ENCODE measurements around the gene IGF1R. TPM values are rescaled to one million over a fixed set of nuclear protein-coding genes. Genes with fewer than 3 reads are reported as not detected.
A peak's percentile ranks its signal among the peaks of the same experiment; 100 is the strongest.

Gene IGF1R
- total RNA-seq, 2 donors from 2014 or later, result 27.3 to 56.2 TPM

DNA sequence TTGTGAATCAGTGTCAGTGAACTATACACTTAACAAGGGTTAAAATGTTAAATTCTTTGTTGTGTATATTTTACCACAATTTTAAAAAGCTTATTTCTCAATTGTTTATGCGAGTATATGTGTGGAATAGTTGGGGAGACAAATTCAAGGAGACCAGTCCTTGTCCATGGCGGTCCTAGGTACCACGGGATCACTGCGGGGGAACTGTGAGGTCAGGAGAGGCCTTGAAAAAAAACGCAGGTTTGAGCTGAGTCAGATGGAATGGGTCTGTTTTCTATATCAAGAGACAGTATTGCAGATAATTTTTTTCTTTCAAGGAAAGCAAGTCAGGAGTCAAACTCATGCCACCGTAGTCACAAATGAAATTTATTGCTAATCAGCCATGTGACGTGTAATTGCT, 18.5 kb downstream of the IGF1R start:
- intact Hi-C loops (cut with DNase I), result no loop called here
- ATAC-seq (no peak), DNase-seq (no peak)

DNA sequence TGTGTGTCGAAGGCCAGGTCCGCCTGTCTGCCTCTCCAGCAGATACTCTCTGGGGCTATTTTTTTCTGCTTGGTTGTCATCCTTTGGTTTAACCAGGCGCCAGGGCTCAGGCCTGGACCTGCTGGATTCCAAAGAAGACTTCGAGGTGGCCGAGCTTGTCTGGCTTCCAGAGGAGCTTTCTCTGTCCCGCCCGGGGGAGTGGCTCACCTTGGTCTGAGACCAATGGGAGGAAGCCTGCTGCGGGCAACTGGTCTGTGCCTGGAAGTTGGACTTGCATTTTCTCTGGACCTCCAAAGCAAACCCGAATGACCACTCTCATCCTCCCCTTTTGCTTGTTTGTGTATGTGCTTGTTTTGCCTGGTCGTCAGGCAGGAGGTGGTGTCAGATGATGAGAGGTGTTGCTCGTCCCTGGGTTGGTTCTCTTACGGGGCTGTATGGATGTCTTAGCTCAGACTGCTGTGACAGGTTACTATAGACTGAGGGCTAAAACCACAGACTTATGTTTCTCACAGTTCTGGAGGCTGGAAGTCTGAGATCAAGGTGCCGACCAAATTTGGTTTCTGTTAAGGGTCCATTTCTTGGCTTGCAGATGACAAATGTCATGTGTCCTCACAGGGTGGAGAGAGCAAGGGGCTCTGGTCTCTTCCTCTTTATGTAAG, 19.3 kb downstream of the IGF1R start:
- intact Hi-C loops (cut with DNase I), result no loop called here
- ATAC-seq (peak in 1 of 2 donors; percentile 8), DNase-seq (no peak)

DNA sequence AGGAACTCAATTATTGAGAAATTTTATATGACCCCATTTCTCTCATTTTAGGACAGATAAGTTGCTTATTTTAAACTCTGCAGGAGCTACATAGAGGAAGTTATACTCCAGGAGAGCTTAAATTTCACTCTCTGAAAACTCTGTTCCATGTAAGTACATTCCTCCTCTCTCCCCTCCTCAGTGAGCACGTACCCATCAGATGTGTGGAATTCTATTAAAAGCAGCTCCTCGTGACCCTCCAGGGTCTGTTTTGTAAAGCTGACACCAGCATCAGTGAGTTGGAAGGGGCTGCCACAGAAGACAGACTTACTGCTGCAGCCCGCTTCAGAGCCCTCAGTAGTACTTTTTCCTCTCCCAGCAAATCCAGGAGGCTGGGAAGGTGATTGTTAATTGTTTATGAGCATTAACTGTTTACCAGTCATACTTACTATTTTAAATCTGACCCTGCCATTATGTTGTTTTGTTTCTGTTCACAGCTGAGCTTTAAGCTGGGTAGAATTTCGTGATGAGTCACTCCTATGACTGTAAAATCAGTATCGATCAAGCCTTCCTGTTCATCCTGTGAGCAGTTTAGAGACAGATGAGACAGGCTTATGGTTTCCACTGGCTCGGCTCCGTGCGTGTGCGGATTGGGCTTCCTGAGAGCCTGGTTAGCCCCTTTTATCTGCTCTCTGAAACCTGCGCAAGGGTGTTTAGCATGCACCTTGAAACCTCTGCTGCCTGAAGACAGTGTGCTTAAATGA, 20.4 kb downstream of the IGF1R start:
- intact Hi-C loops (cut with DNase I), result no loop called here
- DNase-seq, result no peak
- ATAC-seq, result peak in 1 of 2 donors; percentile 14

DNA sequence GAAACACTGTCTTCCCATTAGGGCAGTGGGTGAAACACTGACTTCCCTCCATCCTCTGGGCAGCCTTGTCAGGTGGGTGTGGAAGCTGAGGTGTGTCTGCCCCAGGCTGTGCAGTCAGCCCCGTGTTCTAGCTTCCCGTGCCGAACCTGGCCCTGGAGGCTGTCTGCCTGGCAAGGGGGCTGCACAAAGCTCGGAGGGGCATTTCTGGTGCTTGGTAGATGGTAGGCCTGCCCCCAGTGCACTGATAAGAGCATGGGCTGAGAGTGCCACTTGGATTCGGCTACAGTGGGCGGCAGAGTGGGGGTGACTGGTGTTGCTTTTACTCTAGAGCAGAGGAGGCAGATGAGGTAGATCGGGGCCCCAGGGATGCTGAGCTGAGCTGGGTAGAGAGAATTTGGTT, 21.3 kb downstream of the IGF1R start:
- no peak for ATAC-seq
- intact Hi-C loops (cut with DNase I), result no loop called here
- DNase-seq, result no peak

DNA sequence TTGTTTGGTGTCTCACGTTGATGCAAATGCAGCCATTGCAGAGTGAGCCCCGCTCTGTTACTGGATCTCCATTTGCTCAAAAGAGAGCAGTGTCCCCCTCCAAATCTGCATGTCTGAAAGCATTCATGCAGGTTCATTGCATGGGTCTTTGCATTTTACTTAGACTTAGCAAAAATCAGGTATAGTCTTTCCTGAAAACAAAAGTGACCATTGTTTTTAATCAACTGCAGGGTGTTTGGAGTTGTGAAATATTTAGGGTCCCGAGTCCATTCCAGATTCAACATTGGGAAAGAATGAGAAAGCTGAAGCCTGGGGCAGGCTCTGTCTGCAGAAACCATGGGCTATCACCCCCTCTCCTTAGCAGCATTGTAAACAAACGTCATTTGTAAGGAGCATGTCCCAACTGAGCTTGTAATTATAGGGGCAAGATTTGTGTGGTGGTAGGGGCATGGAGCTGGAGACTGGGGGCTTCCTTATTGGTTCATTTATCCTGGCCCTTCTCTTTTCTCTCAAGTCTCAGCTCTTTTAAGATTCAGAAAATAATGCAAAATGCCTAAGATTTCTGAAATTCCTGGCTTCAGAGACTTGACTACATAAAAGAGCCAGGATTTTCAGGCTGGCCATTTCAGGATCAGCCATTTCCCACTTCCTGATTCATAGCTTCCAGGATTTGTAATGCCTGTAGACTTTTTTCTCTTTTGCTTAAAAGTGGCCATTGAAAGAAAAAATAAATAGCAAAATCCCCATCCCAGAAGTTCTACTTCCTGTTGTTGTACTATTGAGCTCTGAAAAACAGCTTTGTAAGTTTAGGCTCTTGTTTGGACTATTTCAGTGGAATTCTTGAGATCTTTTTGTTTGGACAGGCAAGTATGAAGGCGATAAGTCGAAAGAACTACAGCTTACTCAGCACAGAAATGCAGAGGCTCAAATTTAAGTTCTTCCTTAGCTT, 23.0 kb downstream of the IGF1R start:
- ATAC-seq, result peak in 1 of 2 donors; percentile 39
- intact Hi-C loops (cut with DNase I), result no loop called here
- no peak for DNase-seq

DNA sequence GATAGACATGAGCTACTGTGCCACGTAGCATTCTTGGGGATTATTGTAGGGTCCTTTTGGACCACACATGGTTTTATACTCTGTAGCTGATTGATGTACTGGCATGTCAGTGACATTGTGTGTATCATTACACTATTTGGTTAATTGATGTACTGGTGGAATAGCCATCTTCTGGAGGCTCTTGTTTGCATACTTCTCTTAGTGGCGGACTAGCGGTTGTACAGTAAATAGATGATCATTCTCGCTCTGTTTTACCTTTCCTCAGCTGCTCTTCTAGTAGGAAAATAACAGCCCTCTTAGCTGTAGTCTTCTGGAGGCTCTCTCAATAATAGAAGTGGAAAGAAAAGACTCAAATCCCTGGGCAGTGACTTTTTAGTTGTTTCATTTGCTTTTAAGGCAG, 24.8 kb downstream of the IGF1R start:
- no peak for DNase-seq
- intact Hi-C loops (cut with DNase I), result no loop called here
- ATAC-seq, result no peak

DNA sequence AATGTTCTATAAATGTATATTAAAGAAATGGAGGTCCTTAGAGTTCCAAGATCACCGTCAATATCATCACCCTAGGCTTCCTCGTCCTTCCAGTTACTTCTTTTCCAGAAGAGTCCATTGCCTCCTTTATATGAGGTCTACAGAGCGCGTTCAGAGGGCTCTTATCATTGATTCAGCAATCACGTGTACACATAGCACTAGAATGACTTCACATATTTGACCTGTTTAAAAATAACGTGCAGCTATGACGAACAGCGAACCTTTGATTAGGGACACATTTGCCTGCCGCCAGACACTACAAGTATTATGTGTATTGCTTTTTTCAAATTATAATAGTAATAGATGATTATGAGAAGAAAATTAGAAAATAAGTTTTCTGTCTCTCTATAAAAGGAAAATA, 26.0 kb downstream of the IGF1R start:
- DNase-seq (no peak), ATAC-seq (peak; percentile 82 to 89)
- intact Hi-C loops (cut with DNase I), result no loop called here

DNA sequence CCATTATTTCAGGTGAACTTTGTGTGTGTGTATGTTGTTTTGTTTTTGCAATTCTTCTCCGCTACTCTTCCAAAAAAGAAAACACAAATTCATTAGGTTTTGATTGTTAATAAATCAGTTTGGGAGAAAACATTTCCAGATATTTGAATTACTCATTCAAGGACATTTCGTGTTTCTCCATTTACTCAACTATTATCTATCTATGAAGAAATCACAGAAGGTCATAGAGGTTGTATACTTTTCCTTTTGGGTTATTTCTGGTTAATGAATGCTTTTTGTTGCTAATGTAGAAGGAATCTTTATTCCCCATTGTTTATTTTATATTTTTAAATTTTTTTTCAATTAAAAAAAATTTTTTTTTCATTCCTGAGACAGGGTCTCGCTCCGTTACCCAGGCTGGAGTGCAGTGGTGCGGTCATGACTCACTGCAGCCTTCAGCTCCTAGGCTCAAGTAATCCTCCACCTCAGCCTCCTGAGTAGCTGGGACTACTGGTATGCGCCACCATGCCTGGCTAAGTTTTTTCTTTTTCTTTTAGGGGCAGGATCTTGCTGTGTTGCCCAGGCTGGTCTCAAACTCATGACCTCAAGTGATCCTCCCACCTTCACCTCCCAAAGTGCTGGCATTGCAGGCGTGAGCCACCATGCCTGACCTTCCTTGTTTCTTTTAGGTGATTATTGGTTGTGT, 28.4 kb downstream of the IGF1R start:
- DNase-seq (no peak), ATAC-seq (no peak)
- intact Hi-C loops (cut with DNase I), result no loop called here

DNA sequence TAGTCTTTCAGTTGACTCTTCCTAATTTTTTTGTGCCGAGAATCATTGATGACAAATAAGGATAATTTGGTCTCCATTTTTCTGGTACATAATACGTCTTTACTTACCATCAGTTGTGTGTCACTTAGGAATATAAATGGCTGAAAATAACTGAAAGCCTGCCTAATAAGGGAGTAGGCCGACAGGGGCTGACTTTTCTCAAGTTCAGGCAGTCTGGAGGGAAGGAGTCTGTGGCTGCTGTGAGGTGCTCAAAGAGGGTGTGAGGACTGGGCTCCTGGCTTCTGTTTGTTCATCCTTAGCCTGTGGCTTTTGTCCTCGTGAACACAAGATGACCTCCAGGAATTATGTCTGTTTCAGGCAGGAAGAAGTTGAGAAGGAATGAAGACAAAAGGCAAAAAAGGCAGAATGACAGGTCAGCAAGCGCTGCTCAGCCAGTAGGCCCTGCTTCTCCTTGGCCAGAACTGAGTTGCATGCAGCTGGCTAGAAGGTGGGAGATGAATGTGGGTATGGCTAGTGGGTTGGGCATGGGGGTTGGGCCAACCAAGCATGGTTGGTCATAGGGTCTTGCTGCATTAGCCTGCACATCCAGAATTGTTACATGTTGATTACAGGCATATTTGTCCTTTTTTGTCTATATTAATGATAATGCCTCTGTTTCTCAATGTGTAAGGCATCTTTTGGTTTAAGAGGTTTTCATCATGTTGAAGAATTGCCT, 29.2 kb downstream of the IGF1R start:
- intact Hi-C loops (cut with DNase I), result no loop called here
- DNase-seq, result no peak
- no peak for ATAC-seq

DNA sequence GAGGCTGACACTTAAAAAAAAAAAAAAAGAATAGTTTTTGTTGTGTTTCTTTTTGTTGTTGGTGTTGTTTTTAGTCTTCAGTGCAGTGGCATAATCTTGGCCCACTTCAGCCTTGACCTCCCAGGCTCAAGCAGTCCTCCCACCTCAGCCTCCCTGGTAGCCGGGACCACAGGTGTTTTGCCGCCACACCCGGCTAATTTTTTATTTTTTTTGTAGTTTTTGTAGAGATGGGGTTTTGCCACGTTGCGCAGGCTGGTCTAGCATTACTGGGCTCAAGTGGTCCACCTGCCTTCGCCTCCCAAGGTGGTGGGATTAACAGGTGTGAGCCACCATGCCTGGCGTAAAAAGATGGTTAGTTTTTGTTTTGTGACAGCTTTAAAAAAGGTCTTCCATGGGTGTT, 30.1 kb downstream of the IGF1R start:
- ATAC-seq, result no peak
- no peak for DNase-seq
- intact Hi-C loops (cut with DNase I), result no loop called here

DNA sequence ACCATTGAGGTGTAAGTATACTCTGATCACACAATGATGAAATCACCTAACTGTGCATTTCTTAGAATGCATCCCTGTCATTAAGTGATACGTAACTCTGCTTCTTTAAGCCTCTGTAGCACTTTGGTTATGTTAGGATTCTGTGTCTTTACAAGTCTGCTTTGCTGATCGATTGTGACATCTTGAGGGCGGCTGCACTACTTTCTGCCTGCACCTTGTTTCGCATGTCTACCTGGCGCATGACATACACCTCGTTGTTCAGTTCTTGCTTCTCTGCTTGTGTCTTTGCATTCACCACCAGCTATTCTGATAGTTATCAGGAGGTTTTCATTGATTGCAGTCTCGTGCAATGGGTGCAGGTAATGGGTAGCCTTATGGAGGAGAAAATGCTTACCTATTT, 32.7 kb downstream of the IGF1R start:
- intact Hi-C loops (cut with DNase I), result no loop called here
- no peak for ATAC-seq
- no peak for DNase-seq

DNA sequence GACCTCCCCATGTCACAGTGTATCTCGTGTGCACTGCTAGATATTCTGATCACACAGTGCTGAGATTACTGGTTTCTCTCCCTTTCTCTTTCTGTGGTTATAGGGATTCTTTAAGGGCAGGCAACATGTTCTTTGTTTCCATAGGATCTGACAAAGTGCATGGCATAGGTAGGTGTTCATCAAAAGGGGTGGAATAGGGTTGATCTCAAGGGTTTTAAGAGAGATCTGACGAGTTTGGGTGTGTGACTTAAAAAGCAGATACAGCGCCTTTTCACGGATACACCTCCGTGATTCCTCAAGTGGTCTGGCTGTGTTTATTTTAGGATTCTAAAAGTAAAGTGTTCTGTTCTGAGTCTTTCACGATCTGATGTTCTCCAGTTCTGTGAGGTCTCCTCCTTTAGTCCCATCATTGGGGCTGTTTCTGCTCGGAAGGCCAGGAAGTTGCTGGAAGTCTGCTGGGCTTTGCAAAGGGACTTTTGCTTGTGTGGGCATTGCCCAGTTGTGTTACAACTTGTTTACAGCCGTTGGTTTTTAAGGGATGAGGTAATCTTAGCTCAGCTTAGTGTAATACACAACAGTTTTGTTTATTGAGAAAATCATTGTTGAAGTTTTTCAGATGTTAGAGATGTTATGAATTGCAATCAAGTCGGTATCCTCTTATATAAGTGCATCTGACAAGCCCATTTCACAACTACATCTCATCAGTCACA, 34.8 kb downstream of the IGF1R start:
- DNase-seq (no peak), ATAC-seq (no peak)
- intact Hi-C loops (cut with DNase I), result no loop called here

DNA sequence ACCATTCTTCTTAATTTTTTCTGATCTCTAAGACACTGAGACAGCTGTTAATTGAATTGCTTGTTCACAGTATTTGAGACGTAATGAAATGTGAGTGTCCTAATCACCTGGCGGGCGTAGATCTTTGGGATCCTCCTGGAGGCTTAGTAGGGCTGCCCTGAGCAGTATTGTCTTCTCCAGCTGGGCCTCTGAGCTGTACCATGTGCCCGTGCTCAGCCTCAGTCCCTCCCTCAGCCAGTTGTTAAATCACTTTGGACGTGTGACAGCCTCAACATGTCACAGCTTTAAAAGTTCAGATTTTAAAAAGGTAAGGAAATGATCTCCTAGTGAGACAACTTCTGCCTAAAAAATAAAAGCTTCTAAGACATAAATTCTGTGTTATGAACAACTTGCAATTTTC, 35.5 kb downstream of the IGF1R start:
- DNase-seq, result no peak
- intact Hi-C loops (cut with DNase I), result no loop called here
- ATAC-seq, result peak; percentile 40 to 53

DNA sequence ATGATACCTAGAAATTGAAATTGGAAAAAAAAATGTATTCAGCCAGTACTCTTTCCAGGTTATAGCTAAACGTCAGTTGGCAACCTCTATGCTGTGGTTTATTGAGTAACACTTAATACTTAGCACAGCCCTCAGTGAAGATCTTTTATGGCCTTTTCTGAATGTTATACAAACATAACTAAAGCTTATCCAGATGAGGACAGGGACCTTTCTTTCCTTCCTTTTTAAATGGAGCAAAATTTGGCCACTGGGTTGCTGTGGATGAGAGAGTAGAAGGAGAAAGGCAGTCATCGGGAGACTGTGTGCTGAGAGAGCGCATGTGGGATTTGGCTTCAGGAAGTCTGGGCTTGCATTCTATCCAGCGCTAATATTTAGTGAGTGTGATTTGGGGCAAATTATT, 36.1 kb downstream of the IGF1R start:
- DNase-seq, result no peak
- intact Hi-C loops (cut with DNase I), result no loop called here
- peak; percentile 33 to 41 for ATAC-seq

DNA sequence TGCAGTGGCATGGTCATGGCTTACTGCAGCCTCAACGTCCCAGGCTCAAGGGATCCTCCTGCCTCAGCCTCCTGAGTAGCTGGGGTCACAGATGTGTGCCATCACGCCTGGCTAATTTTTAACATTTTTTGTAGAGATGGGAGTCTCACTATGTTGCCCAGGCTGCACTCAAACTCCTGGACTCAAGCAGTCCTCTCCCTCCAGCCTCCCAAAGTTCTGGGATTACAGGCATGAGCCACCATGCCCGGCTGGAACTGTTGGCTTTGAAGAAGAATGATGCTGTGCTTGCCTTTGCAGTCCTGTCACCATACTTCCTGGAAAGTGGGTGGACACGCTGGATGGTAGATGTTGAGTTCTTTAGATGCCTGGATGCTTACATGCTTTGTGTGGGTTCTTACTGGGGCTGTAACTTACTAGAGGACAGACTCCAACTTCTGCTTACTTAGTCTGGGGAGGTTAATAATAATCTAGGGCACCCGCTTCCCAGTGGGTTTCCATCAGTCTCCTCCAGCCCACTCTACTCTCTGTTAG, 36.7 kb downstream of the IGF1R start:
- DNase-seq (no peak), ATAC-seq (no peak)
- intact Hi-C loops (cut with DNase I), result no loop called here

DNA sequence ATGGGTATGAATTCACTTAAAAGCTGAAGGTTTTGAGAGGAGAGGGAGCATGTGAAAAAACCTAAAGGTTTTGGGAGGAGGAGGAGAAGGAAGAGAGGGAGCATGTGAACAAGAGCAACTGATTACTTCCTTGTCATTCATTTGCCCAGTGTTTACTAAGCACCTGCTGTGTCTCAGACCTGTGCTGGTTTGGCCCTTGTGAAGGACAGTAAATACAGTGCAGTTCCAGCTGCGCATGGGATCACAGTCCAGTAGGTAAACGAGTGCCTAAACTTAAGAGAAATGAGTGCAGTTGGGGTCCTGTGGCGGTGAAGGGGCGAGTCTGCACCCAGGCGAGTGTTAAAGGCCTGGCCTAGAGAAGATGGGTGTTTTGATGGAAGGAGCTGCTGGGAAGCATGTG, 38.6 kb downstream of the IGF1R start:
- intact Hi-C loops (cut with DNase I), result no loop called here
- ATAC-seq (no peak), DNase-seq (no peak)

DNA sequence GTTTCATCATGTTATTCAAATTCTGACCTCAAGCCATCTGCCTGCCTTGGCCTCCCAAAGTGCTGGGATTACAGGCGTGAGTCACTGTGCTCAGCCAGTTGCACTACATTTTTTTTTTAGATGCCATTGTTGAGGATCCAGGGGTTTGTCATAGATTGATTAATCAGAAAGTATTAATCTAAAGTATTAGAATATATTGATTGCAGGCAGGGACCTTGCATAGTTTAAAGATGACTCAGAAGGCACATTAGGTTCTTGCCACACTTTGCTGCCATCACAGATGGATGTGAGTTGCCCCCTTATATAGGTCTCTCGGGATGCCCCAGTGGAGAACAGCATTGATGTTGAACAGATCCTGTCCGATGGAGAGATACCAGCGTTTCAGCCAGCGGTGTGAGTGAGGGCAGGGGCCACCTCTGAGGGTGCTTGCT, 41.1 kb downstream of the IGF1R start:
- peak in 1 of 2 donors; percentile 28 for ATAC-seq
- no peak for DNase-seq
- intact Hi-C loops (cut with DNase I), result no loop called here
